Endodermal cell (in vitro differentiated cells): ENCODE measurements around the gene CYP8B1. TPM values are rescaled to one million over a fixed set of nuclear protein-coding genes. Genes with fewer than 3 reads are reported as not detected.

Experiments used
- DNase-seq: peaks from one replicate; pipeline ENCODE4 v3.0.0-alpha.2; 2017
- H3K27ac ChIP-seq: 2 replicates; pipeline ENCODE4 v1.5.1; 2013; ENCODE audit warnings: mild to moderate bottlenecking, low read depth, low read length, moderate library complexity
- H3K27me3 ChIP-seq: 2 replicates; pipeline ENCODE4 v1.6.1; 2013; ENCODE audit warnings: mild to moderate bottlenecking, low read length, moderate library complexity; ENCODE audit not compliant: insufficient read depth, control insufficient read depth, poor library complexity, severe bottlenecking
- H3K36me3 ChIP-seq: 2 replicates; pipeline ENCODE4 v1.7.0; 2013; ENCODE audit warnings: mild to moderate bottlenecking, low read length, moderate library complexity; ENCODE audit not compliant: control insufficient read depth, insufficient read depth
- H3K4me1 ChIP-seq: one replicate; pipeline ENCODE4 v1.7.0; 2013; ENCODE audit warnings: low read length; ENCODE audit not compliant: control insufficient read depth, insufficient read depth
- H3K4me3 ChIP-seq: 2 replicates; pipeline ENCODE4 v1.5.1; 2013; ENCODE audit warnings: mild to moderate bottlenecking, low read length, moderate library complexity
- H3K9ac ChIP-seq: 2 replicates; pipeline ENCODE4 v1.6.1; 2013; ENCODE audit warnings: mild to moderate bottlenecking, low read length, moderate library complexity; ENCODE audit not compliant: poor library complexity, severe bottlenecking; ENCODE audit errors: extremely low read depth
- H3K9me3 ChIP-seq: 2 replicates; pipeline ENCODE4 v1.6.1; 2013; ENCODE audit warnings: mild to moderate bottlenecking, low read length, moderate library complexity; ENCODE audit not compliant: control insufficient read depth
- H3K27ac Mint-ChIP-seq: 2 replicates; pipeline ENCODE4 v1.8.0; 2020; ENCODE audit warnings: mixed read lengths
- H3K27me3 Mint-ChIP-seq: 2 replicates; pipeline ENCODE4 v1.8.0; 2021; ENCODE audit warnings: mild to moderate bottlenecking, mixed read lengths; ENCODE audit not compliant: insufficient read depth
- H3K36me3 Mint-ChIP-seq: 2 replicates; pipeline ENCODE4 v1.8.0; 2020; ENCODE audit warnings: low read depth, mixed read lengths
- H3K4me1 Mint-ChIP-seq: 2 replicates; pipeline ENCODE4 v1.8.0; 2020; ENCODE audit warnings: mixed read lengths
- H3K4me3 Mint-ChIP-seq: 2 replicates; pipeline ENCODE4 v1.8.0; 2020; ENCODE audit warnings: mild to moderate bottlenecking, moderate library complexity, mixed read lengths
- H3K9me3 Mint-ChIP-seq: 2 replicates; pipeline ENCODE4 v1.8.0; 2020; ENCODE audit warnings: mild to moderate bottlenecking, mixed read lengths
- WGBS, 2 experiments: methylation state at CpG; one replicate each; pipeline versions ENCODE4 v1.1.5 to v1.1.7; 2013; ENCODE audit warnings: missing lambda C conversion rate in 2 of 2, mixed read lengths in 1 of 2; ENCODE audit not compliant: insufficient coverage in 1 of 2, insufficient read length in 1 of 2; 5-methylcytosine and 5-hydroxymethylcytosine counted together
- long read RNA-seq, 4 experiments: library from polyadenylated mRNA in 2 of 4; library from RNA in 1 of 4; library from capped mRNA in 1 of 4; stranded (forward) in 3 of 4; unstranded in 1 of 4; transcript quantifications; one replicate each; pipeline ENCODE4 v2.0.0, GENCODE V29; 2020 to 2021; ENCODE audit warnings: inconsistent platforms in 1 of 4
- polyA plus RNA-seq, 2 experiments: library from polyadenylated mRNA; stranded (reverse); fragments of 50-300 nt; gene quantifications; one replicate each; pipeline ENCODE4 v1.2.3, GENCODE V29; 2013
- total RNA-seq, 2 donors: library from RNA; stranded (reverse); fragmentation: NEBNext Ultra II Directional in 1 of 2; extraction: Animal tissue kit (Norgen Biotek cat#: 25700) in 1 of 2; gene quantifications; 2 replicates in 1 of 2; 3 replicates in 1 of 2; pipeline ENCODE4 v1.2.1, GENCODE V29; 2021
- TF ChIP-seq, protein P1 (sequence below): fragments of 200-600 bp; sonication (generic); conservative IDR thresholded peaks from 2 replicates; pipeline ENCODE4 v1.5.0; 2021; ENCODE audit warnings: antibody characterized with exemption, mild to moderate bottlenecking

CYP8B1 gene, protein sequence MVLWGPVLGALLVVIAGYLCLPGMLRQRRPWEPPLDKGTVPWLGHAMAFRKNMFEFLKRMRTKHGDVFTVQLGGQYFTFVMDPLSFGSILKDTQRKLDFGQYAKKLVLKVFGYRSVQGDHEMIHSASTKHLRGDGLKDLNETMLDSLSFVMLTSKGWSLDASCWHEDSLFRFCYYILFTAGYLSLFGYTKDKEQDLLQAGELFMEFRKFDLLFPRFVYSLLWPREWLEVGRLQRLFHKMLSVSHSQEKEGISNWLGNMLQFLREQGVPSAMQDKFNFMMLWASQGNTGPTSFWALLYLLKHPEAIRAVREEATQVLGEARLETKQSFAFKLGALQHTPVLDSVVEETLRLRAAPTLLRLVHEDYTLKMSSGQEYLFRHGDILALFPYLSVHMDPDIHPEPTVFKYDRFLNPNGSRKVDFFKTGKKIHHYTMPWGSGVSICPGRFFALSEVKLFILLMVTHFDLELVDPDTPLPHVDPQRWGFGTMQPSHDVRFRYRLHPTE
- not detected for total RNA-seq
- polyA plus RNA-seq (2013, experiment 1 of 2) = not detected
- polyA plus RNA-seq (2013, experiment 2 of 2) = not detected
- long read RNA-seq, experiment 1 = 0 reads
- long read RNA-seq, experiment 2 = 0 reads
- long read RNA-seq, experiment 3 = 0 reads
- long read RNA-seq, experiment 4 = 0 reads

DNA sequence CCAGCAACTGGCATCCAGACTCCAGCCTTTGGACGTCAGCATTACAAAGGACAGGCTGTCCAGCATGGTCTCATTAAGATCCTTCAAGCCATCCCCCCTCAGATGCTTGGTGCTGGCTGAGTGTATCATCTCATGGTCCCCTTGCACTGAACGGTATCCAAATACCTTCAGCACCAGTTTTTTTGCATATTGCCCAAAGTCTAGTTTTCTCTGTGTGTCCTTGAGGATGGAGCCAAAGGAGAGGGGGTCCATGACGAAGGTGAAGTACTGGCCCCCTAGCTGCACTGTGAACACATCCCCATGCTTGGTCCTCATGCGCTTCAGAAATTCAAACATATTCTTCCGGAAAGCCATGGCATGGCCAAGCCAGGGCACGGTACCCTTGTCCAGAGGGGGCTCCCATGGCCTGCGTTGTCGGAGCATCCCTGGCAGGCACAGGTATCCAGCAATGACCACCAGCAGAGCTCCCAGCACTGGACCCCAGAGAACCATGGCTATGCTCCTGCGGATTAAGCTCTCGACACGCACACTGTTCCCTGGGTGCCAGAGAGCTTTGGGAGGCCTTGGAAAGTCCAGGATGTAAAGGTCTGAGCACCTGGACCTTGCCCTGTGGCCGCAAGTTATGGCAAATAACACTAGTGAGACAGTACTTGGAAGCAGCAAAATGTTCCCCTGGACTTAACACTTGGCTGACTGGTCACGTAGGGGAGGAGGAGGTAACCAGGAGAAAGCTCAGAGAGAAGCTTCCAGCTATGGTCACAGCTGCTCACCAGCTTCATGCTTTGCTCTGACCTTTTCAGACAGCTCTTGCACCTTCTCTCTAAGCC, at the start of gene CYP8B1:
TSS of gene CYP8B1 (minus strand) at position 555 of the 827 bp plus-strand sequence. CDS start at position 492, 63 bp downstream.
- no peak within 1 kb of the TSS for H3K27ac Mint-ChIP-seq
- H3K27me3 Mint-ChIP-seq = peaks cover 14% of the 10 kb centered on the region
- H3K36me3 Mint-ChIP-seq = no peaks in the 10 kb centered on the region
- no peak for DNase-seq
- no peak within 1 kb of the TSS for H3K9ac ChIP-seq
- no peak within 1 kb of the TSS for H3K27ac ChIP-seq
- TF ChIP-seq, protein P1, sequence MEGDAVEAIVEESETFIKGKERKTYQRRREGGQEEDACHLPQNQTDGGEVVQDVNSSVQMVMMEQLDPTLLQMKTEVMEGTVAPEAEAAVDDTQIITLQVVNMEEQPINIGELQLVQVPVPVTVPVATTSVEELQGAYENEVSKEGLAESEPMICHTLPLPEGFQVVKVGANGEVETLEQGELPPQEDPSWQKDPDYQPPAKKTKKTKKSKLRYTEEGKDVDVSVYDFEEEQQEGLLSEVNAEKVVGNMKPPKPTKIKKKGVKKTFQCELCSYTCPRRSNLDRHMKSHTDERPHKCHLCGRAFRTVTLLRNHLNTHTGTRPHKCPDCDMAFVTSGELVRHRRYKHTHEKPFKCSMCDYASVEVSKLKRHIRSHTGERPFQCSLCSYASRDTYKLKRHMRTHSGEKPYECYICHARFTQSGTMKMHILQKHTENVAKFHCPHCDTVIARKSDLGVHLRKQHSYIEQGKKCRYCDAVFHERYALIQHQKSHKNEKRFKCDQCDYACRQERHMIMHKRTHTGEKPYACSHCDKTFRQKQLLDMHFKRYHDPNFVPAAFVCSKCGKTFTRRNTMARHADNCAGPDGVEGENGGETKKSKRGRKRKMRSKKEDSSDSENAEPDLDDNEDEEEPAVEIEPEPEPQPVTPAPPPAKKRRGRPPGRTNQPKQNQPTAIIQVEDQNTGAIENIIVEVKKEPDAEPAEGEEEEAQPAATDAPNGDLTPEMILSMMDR = no peak
- WGBS, 2 experiments = 93% methylated on average over 11 to 13 of the region's 13 CpGs
- H3K4me1 ChIP-seq = no peaks in the 10 kb centered on the region
- H3K9me3 ChIP-seq = no peaks in the 10 kb centered on the region
- no peaks in the 10 kb centered on the region for H3K27me3 ChIP-seq
- no peaks in the 10 kb centered on the region for H3K36me3 ChIP-seq
- H3K9me3 Mint-ChIP-seq = no peaks in the 10 kb centered on the region
- no peak within 1 kb of the TSS for H3K4me3 ChIP-seq
- no peak within 1 kb of the TSS for H3K4me3 Mint-ChIP-seq
- H3K4me1 Mint-ChIP-seq = peaks cover 21% of the 10 kb centered on the region

DNA sequence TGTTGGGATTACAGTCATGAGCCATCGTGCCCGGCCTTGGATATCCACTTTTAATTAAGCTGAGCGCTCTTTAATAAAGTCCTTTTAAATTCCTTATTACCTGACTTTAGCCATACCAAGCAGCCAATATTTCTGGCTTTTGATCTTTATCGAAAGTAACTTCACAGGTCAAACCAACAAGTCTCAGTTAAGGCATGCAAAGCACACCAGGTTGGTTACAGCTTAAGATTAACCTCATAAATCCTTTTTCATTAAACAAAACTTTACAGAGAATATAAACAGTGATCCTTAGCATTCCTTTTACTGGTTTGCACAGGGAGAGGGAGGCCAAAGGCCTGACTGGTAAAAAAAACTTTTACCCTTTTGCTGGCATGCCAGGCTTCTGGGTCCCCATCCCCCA, 47.9 kb upstream of the CYP8B1 start:
- Histone ChIP-seq H3K27me3 (no peaks in the 10 kb centered on the region), H3K27ac (no peak overlapping the region), H3K4me3 (no peak overlapping the region), H3K9ac (no peak overlapping the region), H3K36me3 (no peaks in the 10 kb centered on the region), H3K9me3 (peaks cover 16% of the 10 kb centered on the region), H3K4me1 (no peaks in the 10 kb centered on the region)
- Mint-ChIP-seq H3K36me3 (no peaks in the 10 kb centered on the region), H3K9me3 (peaks cover 30% of the 10 kb centered on the region), H3K27me3 (peaks cover 2% of the 10 kb centered on the region), H3K4me1 (no peaks in the 10 kb centered on the region), H3K4me3 (no peak overlapping the region), H3K27ac (no peak overlapping the region)
- TF ChIP-seq, protein P1 = no peak
- WGBS, 2 experiments = 93 to 98% methylated on average over 4 of the region's 4 CpGs
- no peak for DNase-seq

DNA sequence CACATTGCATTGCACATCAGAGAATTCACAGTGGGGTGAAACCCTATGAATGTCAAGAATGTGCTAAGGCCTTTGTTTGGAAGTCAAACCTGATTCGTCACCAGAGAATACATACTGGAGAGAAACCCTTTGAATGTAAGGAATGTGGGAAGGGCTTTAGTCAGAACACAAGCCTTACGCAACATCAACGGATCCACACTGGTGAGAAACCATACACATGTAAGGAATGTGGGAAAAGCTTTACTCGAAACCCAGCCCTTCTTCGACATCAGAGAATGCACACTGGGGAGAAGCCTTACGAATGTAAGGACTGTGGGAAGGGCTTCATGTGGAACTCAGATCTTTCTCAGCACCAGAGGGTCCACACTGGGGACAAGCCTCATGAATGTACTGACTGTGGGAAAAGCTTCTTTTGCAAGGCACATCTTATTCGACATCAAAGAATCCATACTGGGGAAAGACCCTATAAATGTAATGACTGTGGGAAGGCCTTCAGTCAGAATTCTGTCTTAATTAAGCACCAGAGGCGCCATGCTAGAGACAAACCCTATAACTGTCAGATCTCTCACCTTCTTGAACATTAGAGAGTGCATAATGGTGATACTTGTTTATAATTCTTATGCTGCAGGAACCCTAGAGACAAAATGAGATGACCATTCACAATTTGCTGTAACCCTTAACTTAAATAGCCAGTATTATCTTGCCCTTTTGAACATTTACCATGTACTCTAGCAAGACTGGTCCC, 39.3 kb upstream of the CYP8B1 start:
- H3K9ac ChIP-seq = no peak overlapping the region
- peak overlapping the region; percentile 8 for H3K4me3 ChIP-seq
- Mint-ChIP-seq H3K36me3 (peaks cover 24% of the 10 kb centered on the region), H3K4me1 (no peaks in the 10 kb centered on the region), H3K9me3 (peaks cover 82% of the 10 kb centered on the region), H3K27me3 (peaks cover 1% of the 10 kb centered on the region), H3K4me3 (no peak overlapping the region), H3K27ac (no peak overlapping the region)
- no peak for DNase-seq
- no peaks in the 10 kb centered on the region for H3K4me1 ChIP-seq
- TF ChIP-seq, protein P1 = no peak
- peaks cover 76% of the 10 kb centered on the region for H3K9me3 ChIP-seq
- H3K36me3 ChIP-seq = no peaks in the 10 kb centered on the region
- no peaks in the 10 kb centered on the region for H3K27me3 ChIP-seq
- no peak overlapping the region for H3K27ac ChIP-seq
- WGBS, 2 experiments = 90 to 92% methylated on average over 8 of the region's 8 CpGs
